ENCODE results near the gene SLC8A3. TPM values are rescaled to one million over a fixed set of nuclear protein-coding genes. Genes with fewer than 3 reads are reported as not detected.
A peak's percentile ranks its signal among the peaks of the same experiment; 100 is the strongest.

SLC8A3 gene
- total and polyA plus RNA-seq, 8 donors: 0.44 to 24.9 (median 6.6) TPM

DNA sequence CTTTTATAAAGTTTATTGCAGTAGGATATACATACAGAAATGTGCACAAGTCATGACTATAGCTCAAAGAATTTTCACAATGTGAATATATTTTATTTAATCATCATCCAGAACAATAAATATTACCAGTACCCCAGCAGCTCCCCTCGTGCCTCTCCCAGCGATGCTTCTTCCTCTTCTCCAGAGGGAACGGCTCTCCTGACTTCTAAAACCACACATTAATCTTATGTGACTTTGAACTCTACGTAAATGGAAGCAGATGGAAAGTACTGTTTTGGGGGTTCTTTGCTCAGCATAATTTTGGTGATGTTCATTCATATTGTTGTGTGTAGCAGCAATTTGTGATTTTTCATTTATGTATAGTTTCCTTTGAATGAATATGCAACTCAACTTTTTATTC is 4.6 kb upstream of the SLC8A3 start:
- H3K4me1 ChIP-seq: peaks cover 0 to 12% of the 10 kb centered on the region in 2 donors
- no peak for DNase-seq
- ATAC-seq: no peak
- no peak overlapping the region for H3K27ac ChIP-seq
- peaks cover 21 to 43% of the 10 kb centered on the region in 2 donors for H3K27me3 ChIP-seq
- no peak overlapping the region for H3K4me3 ChIP-seq
- H3K36me3 ChIP-seq: no peaks in the 10 kb centered on the region
- no peaks in the 10 kb centered on the region for H3K9me3 ChIP-seq
- intact Hi-C loops (cut with DNase I): no loop called here
- TF ChIP-seq, protein P1, sequence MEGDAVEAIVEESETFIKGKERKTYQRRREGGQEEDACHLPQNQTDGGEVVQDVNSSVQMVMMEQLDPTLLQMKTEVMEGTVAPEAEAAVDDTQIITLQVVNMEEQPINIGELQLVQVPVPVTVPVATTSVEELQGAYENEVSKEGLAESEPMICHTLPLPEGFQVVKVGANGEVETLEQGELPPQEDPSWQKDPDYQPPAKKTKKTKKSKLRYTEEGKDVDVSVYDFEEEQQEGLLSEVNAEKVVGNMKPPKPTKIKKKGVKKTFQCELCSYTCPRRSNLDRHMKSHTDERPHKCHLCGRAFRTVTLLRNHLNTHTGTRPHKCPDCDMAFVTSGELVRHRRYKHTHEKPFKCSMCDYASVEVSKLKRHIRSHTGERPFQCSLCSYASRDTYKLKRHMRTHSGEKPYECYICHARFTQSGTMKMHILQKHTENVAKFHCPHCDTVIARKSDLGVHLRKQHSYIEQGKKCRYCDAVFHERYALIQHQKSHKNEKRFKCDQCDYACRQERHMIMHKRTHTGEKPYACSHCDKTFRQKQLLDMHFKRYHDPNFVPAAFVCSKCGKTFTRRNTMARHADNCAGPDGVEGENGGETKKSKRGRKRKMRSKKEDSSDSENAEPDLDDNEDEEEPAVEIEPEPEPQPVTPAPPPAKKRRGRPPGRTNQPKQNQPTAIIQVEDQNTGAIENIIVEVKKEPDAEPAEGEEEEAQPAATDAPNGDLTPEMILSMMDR (IDR thresholded peaks at IDR 0.05): no peak

DNA sequence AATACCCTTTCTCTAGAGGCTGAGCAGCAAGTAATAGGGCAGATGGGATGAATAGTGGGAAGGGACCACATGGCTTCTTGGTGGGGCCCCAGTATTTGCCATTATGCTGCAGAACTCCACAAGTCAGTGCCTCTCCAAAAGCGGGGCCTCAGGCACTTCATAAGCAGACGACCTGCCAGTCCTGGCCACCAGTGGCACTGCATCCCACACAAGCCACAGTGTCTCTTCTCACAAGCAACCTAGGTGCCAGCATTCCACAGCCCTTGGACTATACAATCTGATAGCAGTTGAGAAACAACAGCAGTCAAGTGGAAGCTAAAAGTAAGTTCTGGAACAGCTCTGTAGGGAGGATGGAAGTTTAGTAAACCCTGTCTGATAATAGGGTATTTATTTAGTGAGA is 4.2 kb upstream of the SLC8A3 start:
- H3K36me3 ChIP-seq: no peaks in the 10 kb centered on the region
- H3K27me3 ChIP-seq: peaks cover 26 to 48% of the 10 kb centered on the region in 2 donors
- peaks cover 0 to 16% of the 10 kb centered on the region in 2 donors for H3K4me1 ChIP-seq
- DNase-seq (no peak), ATAC-seq (no peak)
- TF ChIP-seq, protein P1 (IDR thresholded peaks at IDR 0.05): no peak
- no peaks in the 10 kb centered on the region for H3K9me3 ChIP-seq
- no peak overlapping the region for H3K4me3 ChIP-seq
- no peak overlapping the region for H3K27ac ChIP-seq
- intact Hi-C loops (cut with DNase I): no loop called here

DNA sequence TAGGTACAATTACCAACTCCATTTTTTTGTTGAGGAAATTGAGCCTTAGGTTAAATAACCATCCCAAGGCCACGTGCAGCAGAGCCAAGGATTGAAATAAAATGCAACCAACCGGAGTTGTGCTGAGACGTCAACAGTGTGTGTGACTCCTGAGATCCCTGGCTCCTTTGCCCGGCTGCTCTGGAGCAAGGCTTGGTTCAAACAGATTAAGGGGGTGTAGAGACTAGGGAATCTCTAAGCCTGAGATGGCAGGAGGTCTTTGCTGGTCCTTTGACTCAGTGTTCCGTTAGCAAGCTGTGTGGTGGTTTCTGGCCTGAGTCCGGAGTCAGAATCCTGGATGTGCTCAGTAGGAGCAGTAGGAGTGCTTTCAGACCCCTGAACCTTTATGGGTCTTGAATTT is 1.4 kb upstream of the SLC8A3 start:
- TF ChIP-seq, protein P1 (IDR thresholded peaks at IDR 0.05): no peak
- Histone ChIP-seq H3K27ac (no peak overlapping the region), H3K4me3 (no peak overlapping the region), H3K4me1 (peaks cover 0 to 25% of the 10 kb centered on the region in 2 donors), H3K36me3 (no peaks in the 10 kb centered on the region), H3K27me3 (peaks cover 29 to 69% of the 10 kb centered on the region in 2 donors), H3K9me3 (no peaks in the 10 kb centered on the region)
- ATAC-seq (no peak), DNase-seq (no peak)
- intact Hi-C loops (cut with DNase I): no loop called here

DNA sequence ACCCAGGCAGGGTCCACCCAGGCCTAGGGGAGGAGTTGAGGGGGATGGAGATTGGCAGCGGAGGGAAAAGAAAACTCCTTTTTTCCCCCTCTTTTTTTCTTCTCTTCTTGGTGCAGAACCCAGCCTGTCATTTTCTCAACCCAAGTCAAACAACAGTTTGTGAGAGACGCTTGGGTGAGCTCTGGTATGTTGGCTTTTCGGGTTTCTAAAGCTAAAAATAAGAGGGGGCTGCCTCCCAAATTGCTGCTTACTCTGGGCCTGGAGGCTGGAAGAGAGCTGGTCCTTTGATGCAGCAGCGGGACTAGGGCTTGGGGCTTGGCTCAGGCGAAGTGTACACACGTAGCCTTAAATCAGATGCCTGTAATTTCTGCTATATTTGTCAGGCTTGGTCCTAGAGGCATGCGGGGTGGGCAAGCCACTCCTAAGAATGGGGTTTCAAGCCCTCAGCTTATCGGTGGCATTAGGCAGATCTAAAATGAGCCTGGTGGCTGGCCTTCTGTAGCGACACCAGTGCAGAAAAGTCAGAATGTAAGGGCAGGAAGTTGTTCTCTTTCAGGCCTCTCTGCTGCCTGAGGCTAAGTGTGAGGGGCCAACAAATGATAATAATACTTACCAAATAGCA is 816 bp upstream of the SLC8A3 start:
- DNase-seq (peak in 1 of 4 donors; percentile 4), ATAC-seq (no peak)
- peak overlapping the region; percentile 36 to 47 for H3K4me3 ChIP-seq
- no peak overlapping the region for H3K27ac ChIP-seq
- intact Hi-C loops (cut with DNase I): no loop called here
- TF ChIP-seq, protein P1 (IDR thresholded peaks at IDR 0.05): no peak
- H3K4me1 ChIP-seq: peaks cover 0 to 25% of the 10 kb centered on the region in 2 donors
- peaks cover 29 to 75% of the 10 kb centered on the region in 2 donors for H3K27me3 ChIP-seq
- no peaks in the 10 kb centered on the region for H3K36me3 ChIP-seq
- no peaks in the 10 kb centered on the region for H3K9me3 ChIP-seq

DNA sequence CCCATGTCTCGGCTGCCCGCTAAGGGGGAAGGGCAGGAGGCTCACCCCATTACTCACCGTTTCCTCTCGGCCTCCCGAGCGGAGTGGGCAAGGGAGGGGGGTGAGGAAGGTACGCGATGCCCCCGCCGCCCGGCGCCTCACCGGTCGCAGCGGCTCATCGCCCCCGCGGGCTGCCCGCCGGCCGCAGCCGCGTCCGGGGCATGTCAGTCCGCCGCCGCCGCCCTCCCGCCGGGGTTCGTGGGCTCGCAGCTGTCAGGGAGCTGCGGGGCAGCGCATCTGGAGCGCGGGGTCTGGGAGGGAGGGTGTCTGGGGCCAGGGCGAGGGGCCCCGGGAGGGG is 461 bp downstream of the SLC8A3 start:
- Histone ChIP-seq H3K36me3 (no peaks in the 10 kb centered on the region), H3K4me1 (peaks cover 0 to 25% of the 10 kb centered on the region in 2 donors), H3K27ac (no peak overlapping the region), H3K27me3 (peaks cover 29 to 79% of the 10 kb centered on the region in 2 donors), H3K9me3 (no peaks in the 10 kb centered on the region), H3K4me3 (peak overlapping the region; percentile 36 to 47)
- intact Hi-C loops (cut with DNase I): no loop called here
- TF ChIP-seq, protein P1 (IDR thresholded peaks at IDR 0.05): no peak
- peak; percentile 16 for ATAC-seq
- DNase-seq: peak in 1 of 4 donors; percentile 67
